GM12875 (cell line): ENCODE results near the gene FYCO1.

Source experiments
- H3K4me3 ChIP-seq: one replicate; pipeline ENCODE4 v1.5.1; 2011; ENCODE audit warnings: low read depth, low read length, control low read depth
- CTCF ChIP-seq: IDR thresholded peaks from 2 replicates; pipeline ENCODE4 v1.5.1; 2011; ENCODE audit warnings: low read depth, mild to moderate bottlenecking, control low read depth, inconsistent platforms, low read length, moderate library complexity, borderline replicate concordance; ENCODE audit not compliant: insufficient read depth

FYCO1 gene

GRCh38 chr3:45895686-45896468 is 99.7 kb downstream of the FYCO1 start:
- H3K4me3 ChIP-seq: no peak overlapping the region
- no peak for TF ChIP-seq CTCF

- no peak overlapping the region for H3K4me3 ChIP-seq
These were observed 101.6 kb downstream of the FYCO1 start for GRCh38 chr3:45894015-45894414.

GRCh38 chr3:45892161-45892560 is 103.5 kb downstream of the FYCO1 start:
- TF ChIP-seq CTCF: no peak
- no peak overlapping the region for H3K4me3 ChIP-seq

More at GRCh38 chr3:45894015-45894414, 101.6 kb downstream of the FYCO1 start:
- TF ChIP-seq CTCF: no peak

GRCh38 chr3:45890405-45890804 is 105.2 kb downstream of the FYCO1 start:
- H3K4me3 ChIP-seq: no peak overlapping the region

GRCh38 chr3:45889337-45889736 is 106.3 kb downstream of the FYCO1 start:
- no peak overlapping the region for H3K4me3 ChIP-seq
- no peak for TF ChIP-seq CTCF

More at GRCh38 chr3:45890405-45890804, 105.2 kb downstream of the FYCO1 start:
- TF ChIP-seq CTCF: no peak

- H3K4me3 ChIP-seq: no peak overlapping the region
- TF ChIP-seq CTCF: no peak
These were observed 107.7 kb downstream of the FYCO1 start for GRCh38 chr3:45887759-45888511.
